Lower leg skin (tissue), 4 donors: Measurements from ENCODE around the gene DEFB119. TPM values are rescaled to one million over a fixed set of nuclear protein-coding genes. Genes with fewer than 3 reads are reported as not detected.
"Not testable (repeated sequence)": the region's sequence is repeated elsewhere in the genome, so short reads cannot be mapped to it uniquely, and the experiment has no call there.

Source experiments
- DNase-seq, 2 donors: peaks; one replicate each; pipeline ENCODE4 v3.0.0-alpha.2; 2019; ENCODE audit warnings: low spot score in 2 of 2
- H3K4me3 ChIP-seq: fragments of 200-600 bp; sonication (generic); 2 replicates; pipeline ENCODE4 v1.5.1; 2017; ENCODE audit warnings: mild to moderate bottlenecking, low read depth; ENCODE audit not compliant: poor library complexity, severe bottlenecking
- POLR2A ChIP-seq, 2 donors: fragments of 450-650 bp; IDR thresholded peaks; one replicate each; pipeline ENCODE4 v1.6.1; 2016 to 2017; ENCODE audit warnings: antibody characterized with exemption in 2 of 2, mild to moderate bottlenecking in 1 of 2, moderate library complexity in 1 of 2
- WGBS, 2 donors: methylation state at CpG; one replicate each; pipeline ENCODE4 v1.1.5; 2018; 5-methylcytosine and 5-hydroxymethylcytosine counted together
- intact Hi-C: fragments of 100-400 bp; cut with DNase I; formaldehyde crosslinking; loops from one replicate; pipeline ENCODE4 v1.15.0; 2023; ENCODE audit warnings: low total_unique reads
- total RNA-seq, 4 donors: library from RNA; depleted of rRNA; stranded (reverse); fragments of >200 nt; gene quantifications; one replicate each; pipeline ENCODE4 v1.1.0, GENCODE V29; 2016
- TF ChIP-seq, protein P1 (sequence below), 3 donors: fragments of 450-650 bp; IDR thresholded peaks; one replicate each; pipeline ENCODE4 v1.5.1; 2016; ENCODE audit warnings: antibody characterized with exemption in 3 of 3, mild to moderate bottlenecking in 3 of 3, moderate library complexity in 2 of 3

Gene DEFB119, protein sequence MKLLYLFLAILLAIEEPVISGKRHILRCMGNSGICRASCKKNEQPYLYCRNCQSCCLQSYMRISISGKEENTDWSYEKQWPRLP
- not detected for total RNA-seq

DNA sequence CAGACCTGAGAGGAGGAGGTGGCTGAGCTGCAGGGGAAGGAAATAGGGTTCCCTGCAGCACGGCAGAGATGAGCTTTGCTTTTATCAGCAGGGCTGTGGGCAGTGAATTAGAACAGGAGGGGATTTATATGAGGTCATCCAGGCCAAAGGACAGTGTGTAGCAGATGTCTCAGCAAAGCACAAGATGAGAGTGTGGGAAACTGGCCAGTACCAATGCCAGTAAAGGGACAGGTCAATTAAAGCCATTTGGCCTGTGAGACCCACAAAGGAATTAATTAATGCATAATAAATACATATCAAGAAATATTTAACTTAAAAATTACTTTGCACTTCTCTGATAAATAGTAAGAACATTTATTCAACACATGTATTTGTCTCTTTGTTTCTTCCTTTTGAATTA lies at the start of gene DEFB119:
Gene DEFB119, minus strand, starts transcription at position 101 of the 400 bp plus-strand sequence. CDS start 107 bp downstream, outside the sequence.
- 50 to 52% methylated on average over 1 of the region's 1 CpG for WGBS, 2 donors
- TF ChIP-seq POLR2A (IDR thresholded peaks at IDR 0.05) = no peak
- TF ChIP-seq, protein P1, sequence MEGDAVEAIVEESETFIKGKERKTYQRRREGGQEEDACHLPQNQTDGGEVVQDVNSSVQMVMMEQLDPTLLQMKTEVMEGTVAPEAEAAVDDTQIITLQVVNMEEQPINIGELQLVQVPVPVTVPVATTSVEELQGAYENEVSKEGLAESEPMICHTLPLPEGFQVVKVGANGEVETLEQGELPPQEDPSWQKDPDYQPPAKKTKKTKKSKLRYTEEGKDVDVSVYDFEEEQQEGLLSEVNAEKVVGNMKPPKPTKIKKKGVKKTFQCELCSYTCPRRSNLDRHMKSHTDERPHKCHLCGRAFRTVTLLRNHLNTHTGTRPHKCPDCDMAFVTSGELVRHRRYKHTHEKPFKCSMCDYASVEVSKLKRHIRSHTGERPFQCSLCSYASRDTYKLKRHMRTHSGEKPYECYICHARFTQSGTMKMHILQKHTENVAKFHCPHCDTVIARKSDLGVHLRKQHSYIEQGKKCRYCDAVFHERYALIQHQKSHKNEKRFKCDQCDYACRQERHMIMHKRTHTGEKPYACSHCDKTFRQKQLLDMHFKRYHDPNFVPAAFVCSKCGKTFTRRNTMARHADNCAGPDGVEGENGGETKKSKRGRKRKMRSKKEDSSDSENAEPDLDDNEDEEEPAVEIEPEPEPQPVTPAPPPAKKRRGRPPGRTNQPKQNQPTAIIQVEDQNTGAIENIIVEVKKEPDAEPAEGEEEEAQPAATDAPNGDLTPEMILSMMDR (IDR thresholded peaks at IDR 0.05) = no peak
- intact Hi-C loops = no loop called here
- no peak for DNase-seq
- no peak within 1 kb of the TSS for H3K4me3 ChIP-seq

DNA sequence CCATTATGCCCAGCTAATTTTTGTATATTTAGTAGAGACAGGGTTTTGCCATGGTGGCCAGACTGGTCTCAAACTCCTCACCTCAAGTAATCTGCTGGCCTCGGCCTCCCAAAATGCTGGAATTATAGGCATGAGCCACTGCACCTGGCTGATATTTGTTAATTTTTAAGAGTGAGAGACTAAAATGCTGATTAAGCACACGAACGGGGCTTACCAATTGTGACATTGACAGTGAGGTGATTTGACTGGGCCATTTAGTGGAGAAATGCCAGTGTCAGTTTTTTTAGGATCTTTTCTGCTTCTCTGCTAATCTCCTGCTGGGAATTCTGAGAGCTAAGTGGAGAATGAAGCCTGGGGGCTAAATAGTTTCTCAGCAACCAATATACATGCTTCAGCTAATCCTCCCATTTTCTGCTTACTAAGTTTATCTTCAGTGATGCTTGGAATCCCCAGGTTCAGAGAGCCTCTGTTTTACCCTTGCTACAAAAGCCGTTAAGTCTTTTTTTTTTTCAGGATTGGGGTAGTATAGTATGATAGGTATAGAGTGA lies 40.3 kb upstream of the DEFB119 start:
- WGBS, 2 donors = 62 to 67% methylated on average over 4 of the region's 4 CpGs
- TF ChIP-seq POLR2A (IDR thresholded peaks at IDR 0.05) = no peak
- TF ChIP-seq, protein P1 (IDR thresholded peaks at IDR 0.05) = no peak
- no peak overlapping the region for H3K4me3 ChIP-seq
- intact Hi-C loops = no loop called here
- no peak for DNase-seq

- H3K4me3 ChIP-seq, intact Hi-C loops, DNase-seq: not testable (repeated sequence)
- 95 to 96% methylated on average over 11 to 16 of the region's 31 CpGs for WGBS, 2 donors
Observed at GRCh38 chr20:31427576-31427975, 37.2 kb upstream of the DEFB119 start.

GRCh38 chr20:31426891-31427551 lies 36.6 kb upstream of the DEFB119 start:
- WGBS, 2 donors = 89 to 92% methylated on average over 15 to 17 of the region's 48 CpGs
- H3K4me3 ChIP-seq, intact Hi-C loops, DNase-seq: not testable (repeated sequence)

DNA sequence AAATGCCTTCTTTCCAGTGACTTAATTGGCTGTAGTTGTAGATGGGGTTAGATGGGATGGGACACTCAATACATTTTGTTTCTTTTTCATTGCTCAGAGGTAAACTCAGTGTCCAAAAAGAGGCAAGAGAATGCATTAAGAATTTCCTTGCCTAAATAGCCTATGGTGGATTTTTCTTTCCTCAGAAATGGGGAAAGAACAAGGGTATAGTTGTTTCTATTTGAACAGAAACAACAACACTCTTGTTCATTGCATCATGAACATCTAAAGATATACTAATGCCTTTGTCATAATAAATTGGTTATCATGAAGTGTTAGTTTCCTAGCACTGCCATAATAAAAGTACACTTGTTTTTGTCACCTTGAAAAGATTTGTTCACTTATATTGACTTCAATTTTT lies 35.4 kb upstream of the DEFB119 start:
- TF ChIP-seq POLR2A (IDR thresholded peaks at IDR 0.05) = no peak
- TF ChIP-seq, protein P1 (IDR thresholded peaks at IDR 0.05) = no peak
- intact Hi-C loops = no loop called here
- DNase-seq = no peak
- no peak overlapping the region for H3K4me3 ChIP-seq

DNA sequence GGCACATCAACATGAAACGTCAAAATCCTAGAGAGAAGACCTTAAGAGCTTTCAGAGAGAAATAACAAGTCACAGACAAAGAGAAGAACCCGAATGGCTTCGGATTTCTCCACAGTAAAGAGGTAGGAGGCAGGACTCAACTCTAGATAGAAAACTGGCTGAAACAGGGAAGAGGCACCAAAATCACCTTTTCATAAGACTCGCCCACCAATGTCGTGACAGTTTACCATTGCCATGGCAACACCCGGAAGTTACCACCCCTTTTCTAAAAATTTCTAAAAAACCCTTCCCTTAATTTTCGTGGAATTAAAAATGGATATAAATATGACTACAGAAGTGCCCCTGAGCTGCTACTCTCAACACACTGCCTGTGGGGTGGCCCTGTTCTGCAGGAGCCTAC lies 27.9 kb upstream of the DEFB119 start:
- WGBS, 2 donors = 80 to 87% methylated on average over 7 of the region's 7 CpGs
- intact Hi-C loops = no loop called here
- TF ChIP-seq POLR2A (IDR thresholded peaks at IDR 0.05) = no peak
- TF ChIP-seq, protein P1 (IDR thresholded peaks at IDR 0.05) = no peak
- no peak for DNase-seq
- no peak overlapping the region for H3K4me3 ChIP-seq

DNA sequence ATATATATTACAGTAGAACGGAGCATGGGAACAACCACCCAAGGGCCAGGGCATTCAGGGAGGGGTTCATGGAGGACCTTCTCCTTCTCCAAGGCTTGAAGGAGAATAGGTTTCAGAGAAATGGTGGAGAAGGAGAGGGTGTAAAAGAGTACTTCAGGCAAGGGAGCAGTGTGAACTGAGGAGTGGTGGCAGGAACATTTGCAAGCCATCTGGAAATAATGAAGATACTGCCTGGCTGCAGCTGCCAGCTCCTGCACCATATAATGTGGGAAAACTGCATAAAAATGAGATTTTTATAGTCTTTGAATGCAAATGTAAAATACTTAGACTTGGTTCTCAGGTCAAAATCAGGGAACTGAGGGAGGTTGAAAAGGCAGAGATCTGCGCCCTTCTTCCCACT lies 25.3 kb upstream of the DEFB119 start:
- TF ChIP-seq, protein P1 (IDR thresholded peaks at IDR 0.05) = no peak
- no peak for TF ChIP-seq POLR2A (IDR thresholded peaks at IDR 0.05)
- WGBS, 2 donors = 87 to 91% methylated on average over 2 of the region's 2 CpGs
- intact Hi-C loops = no loop called here

More for the DNA sequence above, 25.3 kb upstream of the DEFB119 start:
- no peak for DNase-seq
- H3K4me3 ChIP-seq = no peak overlapping the region
